WERI-Rb-1 (cell line): ENCODE measurements around the gene HELZ.
"Not testable (repeated sequence)": the region's sequence is repeated elsewhere in the genome, so short reads cannot be mapped to it uniquely, and the experiment has no call there.

Experiments
- DNase-seq: peaks from one replicate; pipeline ENCODE4 v3.0.0-alpha.2; 2020
- H3K27ac ChIP-seq: fragments of 250-450 bp; sonication (Bioruptor Pico); 2 replicates; pipeline ENCODE4 v1.5.1; 2020; ENCODE audit warnings: mild to moderate bottlenecking, moderate library complexity
- H3K27me3 ChIP-seq: fragments of 250-450 bp; sonication (Bioruptor Pico); 2 replicates; pipeline ENCODE4 v1.5.1; 2021; ENCODE audit warnings: mild to moderate bottlenecking, low read depth, moderate library complexity; ENCODE audit not compliant: insufficient read depth, severe bottlenecking
- H3K36me3 ChIP-seq: fragments of 250-450 bp; sonication (Bioruptor Pico); 2 replicates; pipeline ENCODE4 v1.5.1; 2020; ENCODE audit warnings: mild to moderate bottlenecking, moderate library complexity
- H3K4me3 ChIP-seq: 2 replicates; pipeline ENCODE4 v1.5.1; 2011; ENCODE audit warnings: low read depth, mild to moderate bottlenecking, control low read depth, low read length
- H3K9me3 ChIP-seq: fragments of 250-450 bp; sonication (Bioruptor Pico); 2 replicates; pipeline ENCODE4 v1.5.1; 2021; ENCODE audit warnings: mild to moderate bottlenecking, moderate library complexity; ENCODE audit not compliant: severe bottlenecking
- TF ChIP-seq, protein P1 (sequence below): IDR thresholded peaks from 2 replicates; pipeline ENCODE4 v1.5.1; 2011; ENCODE audit warnings: low read depth, mild to moderate bottlenecking, control low read depth, inconsistent platforms, low read length

Gene HELZ

DNA sequence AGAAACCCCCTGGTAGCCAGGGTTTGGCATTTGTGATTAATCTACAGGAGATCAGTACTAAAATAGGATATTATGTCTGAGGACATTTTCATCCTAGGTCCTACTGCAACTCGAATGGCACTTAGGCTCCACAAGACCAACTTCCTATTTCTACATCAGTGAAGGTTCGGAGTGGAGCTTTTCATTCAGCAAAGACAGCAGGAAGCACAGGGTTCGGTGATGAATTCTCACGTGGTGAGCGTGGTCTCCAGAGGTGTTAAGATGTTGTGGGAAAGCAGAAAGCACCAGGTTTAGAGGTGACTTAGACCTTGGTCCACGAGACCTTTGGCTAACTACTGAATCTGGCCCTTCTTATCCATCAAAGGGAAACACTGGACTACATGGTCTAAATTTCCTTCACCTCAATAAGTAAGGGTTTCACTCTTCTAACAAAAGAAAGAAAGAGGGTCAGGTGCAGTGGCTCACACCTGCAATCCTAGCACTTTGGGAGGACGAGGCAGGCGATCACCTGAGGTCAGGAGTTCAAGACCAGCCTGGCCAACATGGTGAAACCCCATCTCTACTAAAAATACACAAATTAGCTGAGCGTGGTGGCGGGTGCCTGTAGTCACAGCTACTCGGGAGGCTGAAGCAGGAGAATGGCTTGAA lies 13.9 kb upstream of the HELZ start:
- no peak overlapping the region for H3K4me3 ChIP-seq
- H3K27ac ChIP-seq: no peak overlapping the region
- no peaks in the 10 kb centered on the region for H3K27me3 ChIP-seq
- no peak for DNase-seq
- H3K9me3 ChIP-seq: peaks cover 9% of the 10 kb centered on the region
- TF ChIP-seq, protein P1, sequence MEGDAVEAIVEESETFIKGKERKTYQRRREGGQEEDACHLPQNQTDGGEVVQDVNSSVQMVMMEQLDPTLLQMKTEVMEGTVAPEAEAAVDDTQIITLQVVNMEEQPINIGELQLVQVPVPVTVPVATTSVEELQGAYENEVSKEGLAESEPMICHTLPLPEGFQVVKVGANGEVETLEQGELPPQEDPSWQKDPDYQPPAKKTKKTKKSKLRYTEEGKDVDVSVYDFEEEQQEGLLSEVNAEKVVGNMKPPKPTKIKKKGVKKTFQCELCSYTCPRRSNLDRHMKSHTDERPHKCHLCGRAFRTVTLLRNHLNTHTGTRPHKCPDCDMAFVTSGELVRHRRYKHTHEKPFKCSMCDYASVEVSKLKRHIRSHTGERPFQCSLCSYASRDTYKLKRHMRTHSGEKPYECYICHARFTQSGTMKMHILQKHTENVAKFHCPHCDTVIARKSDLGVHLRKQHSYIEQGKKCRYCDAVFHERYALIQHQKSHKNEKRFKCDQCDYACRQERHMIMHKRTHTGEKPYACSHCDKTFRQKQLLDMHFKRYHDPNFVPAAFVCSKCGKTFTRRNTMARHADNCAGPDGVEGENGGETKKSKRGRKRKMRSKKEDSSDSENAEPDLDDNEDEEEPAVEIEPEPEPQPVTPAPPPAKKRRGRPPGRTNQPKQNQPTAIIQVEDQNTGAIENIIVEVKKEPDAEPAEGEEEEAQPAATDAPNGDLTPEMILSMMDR: no peak
- H3K36me3 ChIP-seq: no peaks in the 10 kb centered on the region

DNA sequence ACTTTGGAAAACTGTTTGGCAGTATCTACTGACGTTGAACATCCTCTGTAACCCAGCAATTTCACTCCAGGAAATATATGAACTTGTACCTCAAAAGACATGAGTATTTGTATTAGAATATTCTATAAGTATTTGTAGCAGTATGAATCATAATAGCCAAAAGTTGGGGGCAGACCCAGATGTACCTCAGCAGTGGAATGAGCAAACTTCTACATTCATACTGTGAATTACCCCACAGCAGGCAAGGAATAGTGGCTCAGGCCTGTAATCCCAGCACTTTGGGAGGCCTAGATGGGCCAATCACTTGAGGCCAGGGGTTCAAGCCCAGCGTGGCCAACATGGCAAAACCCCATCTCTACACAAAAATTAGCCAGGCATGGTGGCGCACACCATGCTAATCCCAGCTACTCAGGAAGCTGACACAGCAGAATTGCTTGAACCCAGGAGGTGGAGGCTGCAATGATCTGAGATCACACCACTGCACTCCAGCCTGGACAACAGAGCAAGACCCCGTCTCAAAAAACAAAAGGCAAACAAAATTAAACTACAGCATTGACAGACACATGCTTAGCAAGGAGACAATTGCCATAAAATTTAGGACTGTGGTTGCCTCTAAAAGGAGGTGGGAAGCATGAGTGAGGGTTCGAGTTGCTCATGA lies 11.2 kb upstream of the HELZ start:
- no peak for DNase-seq
- Histone ChIP-seq H3K27me3 (no peaks in the 10 kb centered on the region), H3K9me3 (peaks cover 9% of the 10 kb centered on the region), H3K36me3 (no peaks in the 10 kb centered on the region), H3K4me3 (no peak overlapping the region), H3K27ac (no peak overlapping the region)
- TF ChIP-seq, protein P1: no peak

DNA sequence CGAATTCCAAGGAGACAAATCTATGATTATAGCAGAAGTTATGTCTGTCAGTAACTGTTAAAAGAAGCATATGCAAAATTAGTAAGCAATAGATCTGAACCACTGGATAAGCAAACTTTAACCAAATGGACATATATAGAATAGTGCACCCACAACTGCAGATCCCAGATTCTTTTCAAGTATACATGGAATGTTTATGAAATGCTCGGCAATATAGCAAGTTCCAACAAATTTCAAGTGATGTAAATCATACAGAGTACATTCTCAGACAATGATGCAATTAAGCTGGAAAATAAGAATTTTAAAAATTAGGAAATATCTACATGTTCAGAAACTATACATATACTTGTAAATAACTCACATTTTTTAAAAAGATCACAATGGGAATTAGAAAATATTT lies 8.4 kb upstream of the HELZ start:
- Histone ChIP-seq H3K27ac (no peak overlapping the region), H3K36me3 (no peaks in the 10 kb centered on the region), H3K27me3 (no peaks in the 10 kb centered on the region), H3K4me3 (no peak overlapping the region), H3K9me3 (peaks cover 9% of the 10 kb centered on the region)
- DNase-seq: no peak
- TF ChIP-seq, protein P1: no peak

DNA sequence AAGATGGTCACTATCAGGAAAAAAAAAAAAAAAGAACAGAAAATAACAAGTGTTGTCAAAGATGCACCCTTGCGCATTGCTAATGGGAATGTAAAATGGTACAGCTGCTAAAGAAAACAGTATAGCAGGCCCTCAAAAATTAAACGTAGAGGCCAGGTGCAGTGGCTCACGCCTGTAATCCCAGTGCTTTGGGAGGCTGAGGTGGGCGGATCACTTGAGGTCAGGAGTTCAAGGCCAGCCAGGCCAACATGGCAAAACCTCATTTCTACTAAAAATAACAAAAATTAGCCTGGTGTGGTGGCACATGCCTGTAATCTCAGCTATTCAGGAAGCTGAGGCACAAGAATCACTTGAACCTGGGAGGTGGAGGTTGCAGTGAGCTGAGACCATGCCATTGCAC lies 6.6 kb upstream of the HELZ start:
- H3K27ac ChIP-seq: not testable (repeated sequence)

DNA sequence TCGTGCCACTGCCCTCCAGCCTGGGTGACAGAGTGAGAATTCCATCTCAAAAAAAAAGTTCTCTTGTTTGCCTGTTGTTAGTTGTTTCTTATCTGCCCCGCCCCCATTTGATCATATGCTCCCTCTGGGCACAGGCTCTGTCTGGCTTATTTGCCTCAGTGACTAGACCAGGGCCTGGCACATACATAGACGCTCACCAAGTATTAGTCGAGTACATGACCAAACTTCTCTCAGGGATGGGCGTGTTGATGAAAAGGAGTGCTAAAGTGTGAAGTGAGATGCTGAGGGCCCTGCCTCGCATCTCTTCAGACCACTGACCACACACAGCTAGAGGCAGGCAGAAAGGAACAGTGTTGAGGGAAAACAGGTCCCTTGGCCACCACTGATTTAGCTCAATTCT lies 3.3 kb upstream of the HELZ start:
- Histone ChIP-seq H3K4me3 (no peak overlapping the region), H3K27me3 (no peaks in the 10 kb centered on the region), H3K27ac (no peak overlapping the region), H3K36me3 (peaks cover 12% of the 10 kb centered on the region), H3K9me3 (no peaks in the 10 kb centered on the region)
- TF ChIP-seq, protein P1: no peak
- DNase-seq: no peak

More for the DNA sequence above, 6.6 kb upstream of the HELZ start:
- H3K9me3 ChIP-seq, DNase-seq, H3K4me3 ChIP-seq, H3K27me3 ChIP-seq, H3K36me3 ChIP-seq: not testable (repeated sequence)

DNA sequence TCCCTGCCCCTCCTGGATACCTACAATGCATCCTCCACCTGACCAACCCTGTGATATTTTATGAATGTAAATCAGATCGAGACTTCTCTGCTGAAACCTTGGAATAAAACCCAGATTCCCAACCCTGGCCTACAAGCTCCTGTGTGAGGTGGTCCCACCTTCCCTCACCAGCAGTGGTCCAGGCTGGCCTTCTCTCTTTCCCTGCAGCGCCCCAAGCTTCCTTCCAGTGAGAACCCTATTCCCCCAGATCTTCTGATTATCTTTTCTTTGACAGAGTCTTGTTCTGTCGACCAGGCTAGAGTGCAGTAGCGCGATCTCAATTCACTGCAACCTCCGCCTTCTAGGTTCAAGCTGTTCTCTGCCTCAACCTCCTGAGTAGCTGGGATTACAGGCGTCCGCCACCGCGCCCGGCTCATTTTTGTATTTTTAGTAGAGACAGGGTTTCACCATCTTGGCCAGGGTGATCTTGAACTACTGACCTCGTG lies 2.5 kb upstream of the HELZ start:
- Histone ChIP-seq H3K36me3 (peaks cover 17% of the 10 kb centered on the region), H3K9me3 (no peaks in the 10 kb centered on the region), H3K27me3 (no peaks in the 10 kb centered on the region), H3K4me3 (no peak overlapping the region), H3K27ac (no peak overlapping the region)
- TF ChIP-seq, protein P1: no peak
- no peak for DNase-seq
